ENCODE results near the gene MVK.

The MVK gene

DNA sequence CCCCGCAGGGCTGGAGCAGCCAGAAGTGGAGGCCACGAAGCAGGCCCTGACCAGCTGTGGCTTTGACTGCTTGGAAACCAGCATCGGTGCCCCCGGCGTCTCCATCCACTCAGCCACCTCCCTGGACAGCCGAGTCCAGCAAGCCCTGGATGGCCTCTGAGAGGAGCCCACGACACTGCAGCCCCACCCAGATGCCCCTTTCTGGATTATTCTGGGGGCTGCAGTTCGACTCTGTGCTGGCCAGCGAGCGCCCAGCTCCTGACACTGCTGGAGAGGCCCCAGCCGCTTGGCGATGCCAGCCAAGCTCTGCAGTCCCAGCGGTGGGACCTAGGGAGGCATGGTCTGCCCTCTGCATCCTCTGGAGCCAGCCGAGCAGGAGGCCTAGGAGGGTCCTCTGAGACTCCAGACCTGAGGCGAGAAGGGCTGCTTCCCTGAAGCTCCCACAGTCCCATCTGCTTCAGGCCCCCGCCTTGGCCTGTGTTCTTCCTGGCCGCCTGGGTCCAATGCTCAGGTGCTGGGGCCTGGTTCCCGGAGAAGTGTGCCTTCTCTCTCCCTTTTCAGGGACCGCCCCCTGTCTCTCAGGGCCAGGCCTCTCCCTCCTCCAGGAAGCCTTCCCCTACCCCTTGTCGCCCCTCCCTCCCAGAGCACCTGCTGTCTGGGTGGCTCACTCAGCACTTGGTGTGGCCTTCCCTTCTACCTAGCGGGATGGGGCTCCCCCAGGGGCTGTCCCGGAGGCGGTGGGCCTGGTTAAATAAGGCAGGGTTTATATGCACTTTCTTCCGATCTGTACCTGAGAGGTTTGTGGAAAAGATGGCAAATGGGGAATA lies 23.0 kb downstream of the MVK start:
- Histone ChIP-seq H3K4me2 (ENCODE audit: low read depth, low read length, poor library complexity, severe bottlenecking) (no peak overlapping the region), H3K9me3 (ENCODE audit: insufficient read depth, low read length) (no peaks in the 10 kb centered on the region), H3K9me2 (replicated peaks; ENCODE audit: insufficient read depth, low read length) (no peaks in the 10 kb centered on the region), H2AFZ (ENCODE audit: low read depth, low read length, severe bottlenecking) (no peak overlapping the region), H3K79me2 (ENCODE audit: insufficient read depth, low read length) (no peaks in the 10 kb centered on the region), H3F3A (ENCODE audit: insufficient read depth) (no peaks in the 10 kb centered on the region), H3K27ac (ENCODE audit: low read depth, low read length) (no peak overlapping the region), H4K20me1 (ENCODE audit: low read depth, low read length) (no peaks in the 10 kb centered on the region), H3K4me3 (ENCODE audit: insufficient read depth, low read length, poor library complexity, severe bottlenecking) (no peak overlapping the region), H3K36me3 (ENCODE audit: low read length) (no peaks in the 10 kb centered on the region), H3K9ac (ENCODE audit: low read length) (no peak overlapping the region), H3K27me3 (ENCODE audit: low read length) (no peaks in the 10 kb centered on the region)
- TF ChIP-seq, protein P1, sequence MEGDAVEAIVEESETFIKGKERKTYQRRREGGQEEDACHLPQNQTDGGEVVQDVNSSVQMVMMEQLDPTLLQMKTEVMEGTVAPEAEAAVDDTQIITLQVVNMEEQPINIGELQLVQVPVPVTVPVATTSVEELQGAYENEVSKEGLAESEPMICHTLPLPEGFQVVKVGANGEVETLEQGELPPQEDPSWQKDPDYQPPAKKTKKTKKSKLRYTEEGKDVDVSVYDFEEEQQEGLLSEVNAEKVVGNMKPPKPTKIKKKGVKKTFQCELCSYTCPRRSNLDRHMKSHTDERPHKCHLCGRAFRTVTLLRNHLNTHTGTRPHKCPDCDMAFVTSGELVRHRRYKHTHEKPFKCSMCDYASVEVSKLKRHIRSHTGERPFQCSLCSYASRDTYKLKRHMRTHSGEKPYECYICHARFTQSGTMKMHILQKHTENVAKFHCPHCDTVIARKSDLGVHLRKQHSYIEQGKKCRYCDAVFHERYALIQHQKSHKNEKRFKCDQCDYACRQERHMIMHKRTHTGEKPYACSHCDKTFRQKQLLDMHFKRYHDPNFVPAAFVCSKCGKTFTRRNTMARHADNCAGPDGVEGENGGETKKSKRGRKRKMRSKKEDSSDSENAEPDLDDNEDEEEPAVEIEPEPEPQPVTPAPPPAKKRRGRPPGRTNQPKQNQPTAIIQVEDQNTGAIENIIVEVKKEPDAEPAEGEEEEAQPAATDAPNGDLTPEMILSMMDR (IDR thresholded peaks at IDR 0.05; ENCODE audit: insufficient read depth, low read length, poor library complexity, severe bottlenecking), result no peak
- TF ChIP-seq EZH2phosphoT487 (conservative IDR thresholded peaks at IDR 0.05; ENCODE audit: low read length), result no peak

DNA sequence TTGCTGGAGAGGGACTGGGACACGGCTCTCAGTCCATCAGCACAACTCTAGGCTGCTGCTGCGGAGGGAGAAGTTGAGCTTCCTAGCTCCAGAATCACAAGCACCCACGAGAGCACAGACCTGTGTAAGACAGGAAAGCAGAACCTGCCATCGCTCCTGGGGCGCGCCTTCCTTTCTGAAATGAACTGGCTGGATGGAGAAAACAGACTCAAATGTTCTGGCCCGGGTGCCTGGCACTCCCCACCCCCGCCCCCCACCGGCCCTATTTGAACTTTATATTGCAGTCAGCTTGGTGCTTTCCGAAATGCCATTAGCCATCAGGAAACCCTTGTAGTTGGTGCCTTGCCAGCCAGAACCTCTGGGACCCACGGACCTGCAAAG lies 23.8 kb downstream of the MVK start:
- Histone ChIP-seq H3K4me3 (ENCODE audit: insufficient read depth, low read length, poor library complexity, severe bottlenecking) (no peak overlapping the region), H3K9me3 (ENCODE audit: insufficient read depth, low read length) (no peaks in the 10 kb centered on the region), H3K79me2 (ENCODE audit: insufficient read depth, low read length) (no peaks in the 10 kb centered on the region), H3K9ac (ENCODE audit: low read length) (no peak overlapping the region), H3K27me3 (ENCODE audit: low read length) (no peaks in the 10 kb centered on the region), H4K20me1 (ENCODE audit: low read depth, low read length) (no peaks in the 10 kb centered on the region), H3K4me2 (ENCODE audit: low read depth, low read length, poor library complexity, severe bottlenecking) (no peak overlapping the region), H3F3A (ENCODE audit: insufficient read depth) (no peaks in the 10 kb centered on the region), H3K36me3 (ENCODE audit: low read length) (no peaks in the 10 kb centered on the region), H3K27ac (ENCODE audit: low read depth, low read length) (no peak overlapping the region), H2AFZ (ENCODE audit: low read depth, low read length, severe bottlenecking) (no peak overlapping the region), H3K9me2 (replicated peaks; ENCODE audit: insufficient read depth, low read length) (no peaks in the 10 kb centered on the region)
- TF ChIP-seq EZH2phosphoT487 (conservative IDR thresholded peaks at IDR 0.05; ENCODE audit: low read length), result no peak
- TF ChIP-seq, protein P1 (IDR thresholded peaks at IDR 0.05; ENCODE audit: insufficient read depth, low read length, poor library complexity, severe bottlenecking), result no peak

DNA sequence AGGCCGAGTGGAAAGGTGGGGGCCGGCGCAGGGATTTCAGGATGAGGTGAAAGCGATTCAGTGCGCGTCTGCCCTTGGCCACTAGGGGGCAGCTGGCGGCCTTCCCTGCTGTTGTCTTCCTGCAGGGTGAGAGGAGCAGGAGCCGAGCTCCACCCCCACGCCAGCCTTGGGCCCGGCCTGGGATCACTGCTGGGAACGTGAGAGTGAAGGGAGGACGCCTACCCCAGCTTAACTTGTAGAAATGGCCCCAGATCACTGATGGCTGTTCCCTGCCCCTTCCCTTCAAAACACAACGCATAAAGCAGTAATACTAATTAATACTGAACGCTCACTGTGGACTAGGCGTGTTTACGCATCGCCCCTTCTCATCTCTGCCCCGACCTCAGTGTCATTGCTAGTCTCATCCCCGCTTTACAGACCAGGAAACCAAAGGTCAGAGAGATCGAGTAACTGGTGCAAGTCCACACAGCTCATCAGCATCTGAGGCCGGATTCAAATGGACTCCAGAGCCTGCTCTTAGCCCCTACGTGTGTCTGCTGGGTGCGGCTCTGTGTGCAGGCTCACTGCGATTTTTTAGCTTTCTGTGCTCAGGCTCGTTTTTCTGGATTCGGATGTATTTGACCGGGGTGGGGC lies 24.3 kb downstream of the MVK start:
- Histone ChIP-seq H3K4me3 (ENCODE audit: insufficient read depth, low read length, poor library complexity, severe bottlenecking) (no peak overlapping the region), H3K27ac (ENCODE audit: low read depth, low read length) (no peak overlapping the region), H2AFZ (ENCODE audit: low read depth, low read length, severe bottlenecking) (no peak overlapping the region), H3K9me2 (replicated peaks; ENCODE audit: insufficient read depth, low read length) (no peaks in the 10 kb centered on the region), H3K4me2 (ENCODE audit: low read depth, low read length, poor library complexity, severe bottlenecking) (no peak overlapping the region), H3F3A (ENCODE audit: insufficient read depth) (no peaks in the 10 kb centered on the region), H3K79me2 (ENCODE audit: insufficient read depth, low read length) (no peaks in the 10 kb centered on the region), H4K20me1 (ENCODE audit: low read depth, low read length) (no peaks in the 10 kb centered on the region), H3K9ac (ENCODE audit: low read length) (no peak overlapping the region), H3K27me3 (ENCODE audit: low read length) (no peaks in the 10 kb centered on the region), H3K36me3 (ENCODE audit: low read length) (no peaks in the 10 kb centered on the region), H3K9me3 (ENCODE audit: insufficient read depth, low read length) (no peaks in the 10 kb centered on the region)
- TF ChIP-seq EZH2phosphoT487 (conservative IDR thresholded peaks at IDR 0.05; ENCODE audit: low read length), result no peak
- TF ChIP-seq, protein P1 (IDR thresholded peaks at IDR 0.05; ENCODE audit: insufficient read depth, low read length, poor library complexity, severe bottlenecking), result peak; percentile 89
